Neural crest cell (in vitro differentiated cells): Measurements from ENCODE around the gene GAK. TPM values are rescaled to one million over a fixed set of nuclear protein-coding genes. Genes with fewer than 3 reads are reported as not detected.

ENCODE experiments used
- DNase-seq: peaks from one replicate; pipeline ENCODE4 v3.0.0; 2021; ENCODE audit warnings: low read depth, mixed read lengths, low spot score
- H3K27ac Mint-ChIP-seq: one replicate; pipeline ENCODE4 v1.8.0; 2021; ENCODE audit warnings: mild to moderate bottlenecking, mixed read lengths; ENCODE audit not compliant: unreplicated experiment
- H3K27me3 Mint-ChIP-seq: 2 replicates; pipeline ENCODE4 v1.8.0; 2021; ENCODE audit warnings: low read depth, mild to moderate bottlenecking, mixed read lengths
- H3K36me3 Mint-ChIP-seq: 2 replicates; pipeline ENCODE4 v1.8.0; 2021; ENCODE audit warnings: low read depth, mild to moderate bottlenecking, mixed read lengths
- H3K4me1 Mint-ChIP-seq: 2 replicates; pipeline ENCODE4 v1.8.0; 2021; ENCODE audit warnings: mixed read lengths
- H3K4me3 Mint-ChIP-seq: one replicate; pipeline ENCODE4 v1.8.0; 2021; ENCODE audit warnings: mild to moderate bottlenecking, mixed read lengths
- H3K9me3 Mint-ChIP-seq: 2 replicates; pipeline ENCODE4 v1.8.0; 2021; ENCODE audit warnings: mixed read lengths
- CTCF ChIP-seq: fragments of 200-600 bp; sonication (generic); conservative IDR thresholded peaks from 2 replicates; pipeline ENCODE4 v1.5.0; 2021; ENCODE audit warnings: antibody characterized with exemption, mild to moderate bottlenecking
- total RNA-seq: library from RNA; stranded (reverse); gene quantifications from 2 replicates; pipeline ENCODE4 v1.2.1, GENCODE V29; 2021

GAK gene
- total RNA-seq, 1 donor from 2014 or later, result 87.7 TPM

GRCh38 chr4:972651-973424 is 40.7 kb upstream of the GAK start:
- TF ChIP-seq CTCF, result no peak
- H3K4me3 Mint-ChIP-seq, result peak overlapping the region; percentile 6
- no peaks in the 10 kb centered on the region for H3K27me3 Mint-ChIP-seq
- no peak overlapping the region for H3K27ac Mint-ChIP-seq
- no peaks in the 10 kb centered on the region for H3K4me1 Mint-ChIP-seq
- H3K9me3 Mint-ChIP-seq, result no peaks in the 10 kb centered on the region
- DNase-seq, result no peak
- H3K36me3 Mint-ChIP-seq, result no peaks in the 10 kb centered on the region

DNA sequence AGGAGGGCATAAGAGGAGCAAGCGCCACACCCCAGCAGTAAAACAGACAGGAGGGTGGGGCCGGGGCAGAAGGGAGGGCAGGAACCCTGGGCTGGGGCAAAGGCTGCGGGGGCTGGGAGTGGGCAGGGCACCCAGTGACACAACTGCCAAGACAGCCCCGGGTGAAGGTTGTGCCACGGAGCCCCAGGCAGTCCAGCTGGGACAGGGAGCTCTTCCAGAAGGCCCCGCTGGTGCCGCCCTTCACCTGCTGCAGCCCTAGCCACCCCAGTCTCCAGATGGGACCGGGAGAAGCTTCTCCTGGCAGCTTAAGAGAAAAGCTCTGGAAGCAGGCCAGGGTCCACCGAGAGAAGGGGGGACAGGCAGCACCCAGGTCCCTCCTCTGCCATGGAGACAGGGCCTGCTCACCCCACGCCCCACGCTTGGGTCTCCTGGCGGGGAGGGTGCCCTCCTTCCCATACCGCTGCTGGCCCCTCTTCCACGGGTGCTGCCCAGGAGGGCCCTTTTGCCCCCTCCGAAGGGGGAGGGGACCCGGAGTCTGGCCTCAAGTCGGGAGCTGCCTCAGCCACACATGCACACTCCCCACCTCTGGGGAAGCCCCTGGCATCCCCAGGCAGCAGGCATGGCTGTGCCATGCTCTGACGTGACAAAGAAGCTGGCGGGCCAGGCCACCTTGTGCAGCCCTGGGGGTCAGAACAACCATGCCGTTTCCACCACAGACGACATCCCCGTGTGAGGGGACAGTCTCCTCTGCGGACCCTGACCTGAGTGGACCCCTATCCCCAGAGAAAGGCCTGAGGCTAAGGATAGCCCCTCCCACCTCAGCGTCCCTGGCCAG is 39.8 kb upstream of the GAK start:
- Mint-ChIP-seq H3K27me3 (no peaks in the 10 kb centered on the region), H3K9me3 (no peaks in the 10 kb centered on the region), H3K27ac (no peak overlapping the region), H3K36me3 (no peaks in the 10 kb centered on the region), H3K4me1 (no peaks in the 10 kb centered on the region), H3K4me3 (peak overlapping the region; percentile 6)
- no peak for DNase-seq
- TF ChIP-seq CTCF, result no peak

- peak overlapping the region; percentile 64 for H3K4me3 Mint-ChIP-seq
- H3K9me3 Mint-ChIP-seq, result no peaks in the 10 kb centered on the region
- no peak for TF ChIP-seq CTCF
- no peak for DNase-seq
- H3K4me1 Mint-ChIP-seq, result no peaks in the 10 kb centered on the region
- no peaks in the 10 kb centered on the region for H3K27me3 Mint-ChIP-seq
- H3K27ac Mint-ChIP-seq, result no peak overlapping the region
- no peaks in the 10 kb centered on the region for H3K36me3 Mint-ChIP-seq
These were observed 38.9 kb upstream of the GAK start for GRCh38 chr4:970854-971520.

DNA sequence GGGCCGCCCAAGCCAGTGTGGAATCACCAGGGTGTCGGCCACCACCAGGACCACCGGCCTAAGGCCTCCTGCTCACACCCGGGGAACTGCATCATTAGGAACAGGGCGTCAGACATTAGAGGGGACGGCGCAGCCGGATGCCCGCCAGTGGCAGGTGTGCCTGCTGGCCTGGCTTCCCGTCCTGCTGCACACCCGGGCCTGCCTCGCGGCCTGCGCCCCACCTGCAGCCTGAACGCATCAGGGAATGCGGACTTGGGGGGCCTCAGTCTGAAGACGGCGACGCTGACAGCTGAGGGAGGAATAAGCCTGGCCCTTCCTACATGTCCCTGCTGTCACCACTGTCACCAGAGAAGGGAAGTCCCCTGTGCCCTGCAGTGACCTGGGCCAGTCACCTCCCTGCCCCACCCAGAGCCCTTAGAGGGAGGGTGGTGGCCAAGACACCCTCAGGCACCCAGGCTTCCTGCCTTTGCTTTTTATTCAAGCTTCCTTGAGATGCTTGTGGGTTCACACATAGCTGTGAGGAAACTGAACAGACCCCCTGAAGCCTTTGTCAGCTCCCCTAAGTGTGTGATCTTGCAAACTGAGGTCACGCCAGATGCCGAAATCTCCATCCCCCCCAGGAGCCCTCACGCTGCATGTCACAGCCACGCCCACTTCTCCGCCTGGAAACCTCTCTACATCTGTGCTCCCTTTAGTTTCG is 38.1 kb upstream of the GAK start:
- H3K36me3 Mint-ChIP-seq, result no peaks in the 10 kb centered on the region
- H3K9me3 Mint-ChIP-seq, result no peaks in the 10 kb centered on the region
- H3K27ac Mint-ChIP-seq, result no peak overlapping the region
- H3K4me1 Mint-ChIP-seq, result no peaks in the 10 kb centered on the region
- peak overlapping the region; percentile 64 for H3K4me3 Mint-ChIP-seq
- no peak for TF ChIP-seq CTCF
- DNase-seq, result no peak
- H3K27me3 Mint-ChIP-seq, result no peaks in the 10 kb centered on the region
